ENCODE results near the gene TOM1.

Gene TOM1

GRCh38 chr22:35380537-35381423 lies 81.1 kb downstream of the TOM1 start, which contains the start of gene HMOX1:
TSS of gene HMOX1 (plus strand) at chr22:35381096. CDS start at chr22:35381174, 78 bp downstream.
- CTCF ChIA-PET = no interaction called here

GRCh38 chr22:35381424-35382009 lies 81.8 kb downstream of the TOM1 start:
- peak overlapping the region; percentile 73 for H3K27ac ChIP-seq
- no peak for DNase-seq (ENCODE audit: low spot score)
- POLR2A ChIA-PET (ENCODE audit: low non-redundant PET) = no interaction called here
- TF ChIP-seq CTCF (conservative IDR thresholded peaks at IDR 0.05; ENCODE audit: low read depth) = no peak
- CTCF ChIA-PET = no interaction called here

More at GRCh38 chr22:35380537-35381423, 81.1 kb downstream of the TOM1 start, which contains the start of gene HMOX1:
- peak within 1 kb of the TSS; percentile 73 for H3K27ac ChIP-seq
- TF ChIP-seq CTCF (conservative IDR thresholded peaks at IDR 0.05; ENCODE audit: low read depth) = no peak; the same call in 1 of the 2 replicates
- POLR2A ChIA-PET (ENCODE audit: low non-redundant PET) = interaction anchor here (0.6 kb wide), 1 partner anchor 39 kb away, joined by 3 read pairs; no protein-coding TSS in a partner anchor
- peak; percentile 49 for DNase-seq (ENCODE audit: low spot score)

- H3K27ac ChIP-seq = no peak overlapping the region
- no peak for DNase-seq (ENCODE audit: low spot score)
- ChIA-PET CTCF (no interaction called here), POLR2A (ENCODE audit: low non-redundant PET) (no interaction called here)
- no peak for TF ChIP-seq CTCF (conservative IDR thresholded peaks at IDR 0.05; ENCODE audit: low read depth)
These were observed 84.0 kb downstream of the TOM1 start for GRCh38 chr22:35383679-35384071.

- H3K27ac ChIP-seq = no peak overlapping the region
- ChIA-PET CTCF (no interaction called here), POLR2A (ENCODE audit: low non-redundant PET) (no interaction called here)
- no peak for TF ChIP-seq CTCF (conservative IDR thresholded peaks at IDR 0.05; ENCODE audit: low read depth)
- DNase-seq (ENCODE audit: low spot score) = no peak
These were observed 84.8 kb downstream of the TOM1 start for GRCh38 chr22:35384527-35384926.

- POLR2A ChIA-PET (ENCODE audit: low non-redundant PET) = interaction anchor here (0.7 kb wide), 1 partner anchor 34 kb away, joined by 16 read pairs; no protein-coding TSS in a partner anchor
- no peak for TF ChIP-seq CTCF (conservative IDR thresholded peaks at IDR 0.05; ENCODE audit: low read depth)
- CTCF ChIA-PET = no interaction called here
- DNase-seq (ENCODE audit: low spot score) = no peak
- H3K27ac ChIP-seq = no peak overlapping the region
These were observed 85.4 kb downstream of the TOM1 start for GRCh38 chr22:35384975-35385588.

GRCh38 chr22:35386670-35387288 lies 87.1 kb downstream of the TOM1 start:
- no peak overlapping the region for H3K27ac ChIP-seq
- CTCF ChIA-PET = no interaction called here
- no peak for DNase-seq (ENCODE audit: low spot score)
- POLR2A ChIA-PET (ENCODE audit: low non-redundant PET) = no interaction called here
- TF ChIP-seq CTCF (conservative IDR thresholded peaks at IDR 0.05; ENCODE audit: low read depth) = no peak

All from RWPE1 (cell line).